ENCODE data around the gene RAB15.

The RAB15 gene

GRCh38 chr14:64899958-64900357 is 72.2 kb downstream of the RAB15 start:
- H3K4me3 ChIP-seq (ENCODE audit: low read length): no peak overlapping the region
- no peak for DNase-seq (ENCODE audit: low read depth)
- TF ChIP-seq CTCF (conservative IDR thresholded peaks at IDR 0.05; ENCODE audit: low read length): no peak
